HL-60 (cell line): ENCODE measurements around the gene SLC36A4.

Experiments
- DNase-seq, 2 experiments: peaks; one replicate each; pipeline ENCODE4 v3.0.0-alpha.2; 2010 to 2020; ENCODE audit warnings: low read depth in 1 of 2, low spot score in 1 of 2
- H3K27ac ChIP-seq: fragments of 250-450 bp; sonication (Bioruptor Pico); replicated peaks from 2 replicates; pipeline ENCODE4 v1.5.1; 2020; ENCODE audit warnings: mild to moderate bottlenecking, moderate library complexity
- H3K27me3 ChIP-seq: fragments of 250-450 bp; sonication (Bioruptor Pico); 2 replicates; pipeline ENCODE4 v1.5.1; 2021; ENCODE audit warnings: mild to moderate bottlenecking, moderate library complexity; ENCODE audit not compliant: insufficient read depth, poor library complexity, severe bottlenecking
- H3K4me3 ChIP-seq: replicated peaks from 2 replicates; pipeline ENCODE4 v1.5.1; 2011; ENCODE audit warnings: mild to moderate bottlenecking, control low read depth, low read length; ENCODE audit not compliant: insufficient read depth
- GABPA ChIP-seq: IDR thresholded peaks from 2 replicates; pipeline ENCODE4 v1.6.1; 2012; ENCODE audit warnings: low read depth
- POLR2AphosphoS5 ChIP-seq: IDR thresholded peaks from 2 replicates; pipeline ENCODE4 v1.6.1; 2012; ENCODE audit warnings: low read depth
- SPI1 ChIP-seq: IDR thresholded peaks from 2 replicates; pipeline ENCODE4 v1.6.1; 2012; ENCODE audit warnings: low read depth, mild to moderate bottlenecking, borderline replicate concordance
- TF ChIP-seq, protein P1 (sequence below): IDR thresholded peaks from 2 replicates; pipeline ENCODE4 v1.6.1; 2012; ENCODE audit warnings: low read depth; ENCODE audit not compliant: insufficient replicate concordance
- TF ChIP-seq, protein P2 (sequence below): IDR thresholded peaks from one replicate; pipeline ENCODE4 v1.5.1; 2011; ENCODE audit warnings: low read length, control low read depth, inconsistent platforms; ENCODE audit not compliant: insufficient read depth

The SLC36A4 gene

DNA sequence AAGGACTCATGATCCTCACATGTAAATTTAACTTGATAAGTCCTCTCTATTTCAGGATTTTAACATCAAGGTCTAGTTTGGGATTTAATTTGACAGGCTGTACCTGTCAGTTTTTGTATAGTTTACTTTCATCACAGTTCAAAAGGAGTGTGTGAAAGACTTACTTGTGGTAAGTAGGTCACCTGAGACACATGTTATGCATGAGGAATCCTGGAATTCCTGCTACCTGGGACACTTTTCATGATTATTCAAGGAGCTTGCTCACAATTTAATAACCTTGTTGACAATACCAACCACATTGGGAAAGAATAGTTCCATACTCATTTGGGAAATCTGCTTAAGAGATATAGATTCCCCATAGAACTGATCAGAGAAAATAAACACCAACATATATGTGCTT, 15.8 kb upstream of the SLC36A4 start:
- no peak overlapping the region for H3K27ac ChIP-seq
- DNase-seq: no peak
- TF ChIP-seq SPI1: no peak
- TF ChIP-seq, protein P1, sequence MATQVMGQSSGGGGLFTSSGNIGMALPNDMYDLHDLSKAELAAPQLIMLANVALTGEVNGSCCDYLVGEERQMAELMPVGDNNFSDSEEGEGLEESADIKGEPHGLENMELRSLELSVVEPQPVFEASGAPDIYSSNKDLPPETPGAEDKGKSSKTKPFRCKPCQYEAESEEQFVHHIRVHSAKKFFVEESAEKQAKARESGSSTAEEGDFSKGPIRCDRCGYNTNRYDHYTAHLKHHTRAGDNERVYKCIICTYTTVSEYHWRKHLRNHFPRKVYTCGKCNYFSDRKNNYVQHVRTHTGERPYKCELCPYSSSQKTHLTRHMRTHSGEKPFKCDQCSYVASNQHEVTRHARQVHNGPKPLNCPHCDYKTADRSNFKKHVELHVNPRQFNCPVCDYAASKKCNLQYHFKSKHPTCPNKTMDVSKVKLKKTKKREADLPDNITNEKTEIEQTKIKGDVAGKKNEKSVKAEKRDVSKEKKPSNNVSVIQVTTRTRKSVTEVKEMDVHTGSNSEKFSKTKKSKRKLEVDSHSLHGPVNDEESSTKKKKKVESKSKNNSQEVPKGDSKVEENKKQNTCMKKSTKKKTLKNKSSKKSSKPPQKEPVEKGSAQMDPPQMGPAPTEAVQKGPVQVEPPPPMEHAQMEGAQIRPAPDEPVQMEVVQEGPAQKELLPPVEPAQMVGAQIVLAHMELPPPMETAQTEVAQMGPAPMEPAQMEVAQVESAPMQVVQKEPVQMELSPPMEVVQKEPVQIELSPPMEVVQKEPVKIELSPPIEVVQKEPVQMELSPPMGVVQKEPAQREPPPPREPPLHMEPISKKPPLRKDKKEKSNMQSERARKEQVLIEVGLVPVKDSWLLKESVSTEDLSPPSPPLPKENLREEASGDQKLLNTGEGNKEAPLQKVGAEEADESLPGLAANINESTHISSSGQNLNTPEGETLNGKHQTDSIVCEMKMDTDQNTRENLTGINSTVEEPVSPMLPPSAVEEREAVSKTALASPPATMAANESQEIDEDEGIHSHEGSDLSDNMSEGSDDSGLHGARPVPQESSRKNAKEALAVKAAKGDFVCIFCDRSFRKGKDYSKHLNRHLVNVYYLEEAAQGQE: no peak
- TF ChIP-seq, protein P2, sequence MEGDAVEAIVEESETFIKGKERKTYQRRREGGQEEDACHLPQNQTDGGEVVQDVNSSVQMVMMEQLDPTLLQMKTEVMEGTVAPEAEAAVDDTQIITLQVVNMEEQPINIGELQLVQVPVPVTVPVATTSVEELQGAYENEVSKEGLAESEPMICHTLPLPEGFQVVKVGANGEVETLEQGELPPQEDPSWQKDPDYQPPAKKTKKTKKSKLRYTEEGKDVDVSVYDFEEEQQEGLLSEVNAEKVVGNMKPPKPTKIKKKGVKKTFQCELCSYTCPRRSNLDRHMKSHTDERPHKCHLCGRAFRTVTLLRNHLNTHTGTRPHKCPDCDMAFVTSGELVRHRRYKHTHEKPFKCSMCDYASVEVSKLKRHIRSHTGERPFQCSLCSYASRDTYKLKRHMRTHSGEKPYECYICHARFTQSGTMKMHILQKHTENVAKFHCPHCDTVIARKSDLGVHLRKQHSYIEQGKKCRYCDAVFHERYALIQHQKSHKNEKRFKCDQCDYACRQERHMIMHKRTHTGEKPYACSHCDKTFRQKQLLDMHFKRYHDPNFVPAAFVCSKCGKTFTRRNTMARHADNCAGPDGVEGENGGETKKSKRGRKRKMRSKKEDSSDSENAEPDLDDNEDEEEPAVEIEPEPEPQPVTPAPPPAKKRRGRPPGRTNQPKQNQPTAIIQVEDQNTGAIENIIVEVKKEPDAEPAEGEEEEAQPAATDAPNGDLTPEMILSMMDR: no peak
- TF ChIP-seq POLR2AphosphoS5: no peak
- no peak for TF ChIP-seq GABPA
- H3K27me3 ChIP-seq: no peaks in the 10 kb centered on the region
- H3K4me3 ChIP-seq: no peak overlapping the region

DNA sequence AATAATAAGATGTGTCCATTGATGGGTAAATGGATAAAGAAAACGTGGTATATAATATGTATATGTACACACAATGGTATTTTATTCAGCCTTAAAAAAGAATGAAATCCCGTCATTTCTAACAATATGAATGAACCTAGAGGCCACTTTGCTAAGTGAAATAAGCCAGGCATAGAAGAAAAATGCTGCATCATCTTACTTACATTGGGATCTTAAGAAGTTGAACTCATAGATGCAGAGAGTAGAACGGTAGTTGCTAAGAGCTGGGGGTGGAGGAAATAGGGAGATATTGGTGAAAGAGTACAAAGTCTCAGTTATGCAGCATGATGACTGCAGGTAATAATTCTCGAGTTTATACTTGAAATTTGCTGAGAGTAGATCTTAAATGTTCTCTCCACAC, 14.3 kb upstream of the SLC36A4 start:
- DNase-seq: no peak
- no peak overlapping the region for H3K27ac ChIP-seq
- no peak overlapping the region for H3K4me3 ChIP-seq
- TF ChIP-seq, protein P2: no peak
- no peak for TF ChIP-seq SPI1
- TF ChIP-seq POLR2AphosphoS5: no peak
- no peak for TF ChIP-seq GABPA
- TF ChIP-seq, protein P1: no peak
- H3K27me3 ChIP-seq: no peaks in the 10 kb centered on the region

DNA sequence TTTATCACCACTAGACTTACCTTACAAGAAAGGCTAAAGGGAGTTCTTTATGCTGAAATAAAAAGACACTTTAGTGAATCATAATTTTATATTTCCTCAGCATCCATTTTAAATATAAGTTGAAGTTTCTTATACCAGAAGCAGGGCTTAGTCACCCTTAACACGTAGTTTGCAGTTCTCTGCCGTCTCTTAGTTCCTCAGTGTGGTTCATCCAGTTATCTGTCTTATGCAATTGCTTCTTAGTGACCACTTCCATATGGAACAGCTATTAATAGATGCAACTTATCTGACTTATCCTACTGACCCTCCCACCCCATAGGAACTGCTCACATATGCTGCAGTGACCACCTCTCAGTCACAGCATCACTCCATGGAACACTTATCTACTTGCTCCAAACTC, 11.7 kb upstream of the SLC36A4 start:
- no peak overlapping the region for H3K27ac ChIP-seq
- peak in 1 of 2 experiments; percentile 64 for DNase-seq
- TF ChIP-seq, protein P1: no peak
- TF ChIP-seq, protein P2: no peak
- TF ChIP-seq GABPA: no peak
- TF ChIP-seq SPI1: no peak
- no peak for TF ChIP-seq POLR2AphosphoS5
- no peaks in the 10 kb centered on the region for H3K27me3 ChIP-seq
- no peak overlapping the region for H3K4me3 ChIP-seq
